Prostate gland (tissue), 2 donors: ENCODE results near the gene RAB3IP.

Experiments
- POLR2A ChIP-seq: fragments of 450-650 bp; IDR thresholded peaks from one replicate; pipeline ENCODE4 v1.6.1; 2016; ENCODE audit warnings: antibody characterized with exemption, mild to moderate bottlenecking
- POLR2AphosphoS5 ChIP-seq: sonication (generic); formaldehyde crosslinking; IDR thresholded peaks from one replicate; pipeline ENCODE4 v1.6.1; 2017; ENCODE audit warnings: antibody characterized with exemption
- TF ChIP-seq, protein P1 (sequence below), 4 experiments: fragments of 200-600 bp in 2 of 4; fragments of 450-650 bp in 2 of 4; sonication (generic) in 2 of 4; IDR thresholded peaks; 1 replicate in 3 of 4; 2 replicates in 1 of 4; pipeline ENCODE4 v1.5.1; 2016 to 2019; ENCODE audit warnings: antibody characterized with exemption in 4 of 4, mild to moderate bottlenecking in 2 of 4, moderate library complexity in 2 of 4

- TF ChIP-seq, protein P1, sequence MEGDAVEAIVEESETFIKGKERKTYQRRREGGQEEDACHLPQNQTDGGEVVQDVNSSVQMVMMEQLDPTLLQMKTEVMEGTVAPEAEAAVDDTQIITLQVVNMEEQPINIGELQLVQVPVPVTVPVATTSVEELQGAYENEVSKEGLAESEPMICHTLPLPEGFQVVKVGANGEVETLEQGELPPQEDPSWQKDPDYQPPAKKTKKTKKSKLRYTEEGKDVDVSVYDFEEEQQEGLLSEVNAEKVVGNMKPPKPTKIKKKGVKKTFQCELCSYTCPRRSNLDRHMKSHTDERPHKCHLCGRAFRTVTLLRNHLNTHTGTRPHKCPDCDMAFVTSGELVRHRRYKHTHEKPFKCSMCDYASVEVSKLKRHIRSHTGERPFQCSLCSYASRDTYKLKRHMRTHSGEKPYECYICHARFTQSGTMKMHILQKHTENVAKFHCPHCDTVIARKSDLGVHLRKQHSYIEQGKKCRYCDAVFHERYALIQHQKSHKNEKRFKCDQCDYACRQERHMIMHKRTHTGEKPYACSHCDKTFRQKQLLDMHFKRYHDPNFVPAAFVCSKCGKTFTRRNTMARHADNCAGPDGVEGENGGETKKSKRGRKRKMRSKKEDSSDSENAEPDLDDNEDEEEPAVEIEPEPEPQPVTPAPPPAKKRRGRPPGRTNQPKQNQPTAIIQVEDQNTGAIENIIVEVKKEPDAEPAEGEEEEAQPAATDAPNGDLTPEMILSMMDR (IDR thresholded peaks at IDR 0.05), result no peak
- TF ChIP-seq POLR2A, result no peak
- TF ChIP-seq POLR2AphosphoS5, result no peak
Measured at GRCh38 chr12:69758105-69758504, 19.4 kb downstream of the RAB3IP start.
